Stimulated activated CD8-positive, alpha-beta memory T cell treated with anti-CD3 and anti-CD28 coated beads, Interleukin-15, amount 100 ng/mL, for 48 hours (primary cell): ENCODE results near the gene PRRT2.
A peak's percentile ranks its signal among the peaks of the same experiment; 100 is the strongest.
"Not testable (repeated sequence)": the region's sequence is repeated elsewhere in the genome, so short reads cannot be mapped to it uniquely, and the experiment has no call there.

ENCODE experiments used
- DNase-seq, 2 donors: peaks; one replicate each; pipeline ENCODE4 v3.0.0-alpha.2; 2020; ENCODE audit warnings: low read depth in 2 of 2

The PRRT2 gene

DNA sequence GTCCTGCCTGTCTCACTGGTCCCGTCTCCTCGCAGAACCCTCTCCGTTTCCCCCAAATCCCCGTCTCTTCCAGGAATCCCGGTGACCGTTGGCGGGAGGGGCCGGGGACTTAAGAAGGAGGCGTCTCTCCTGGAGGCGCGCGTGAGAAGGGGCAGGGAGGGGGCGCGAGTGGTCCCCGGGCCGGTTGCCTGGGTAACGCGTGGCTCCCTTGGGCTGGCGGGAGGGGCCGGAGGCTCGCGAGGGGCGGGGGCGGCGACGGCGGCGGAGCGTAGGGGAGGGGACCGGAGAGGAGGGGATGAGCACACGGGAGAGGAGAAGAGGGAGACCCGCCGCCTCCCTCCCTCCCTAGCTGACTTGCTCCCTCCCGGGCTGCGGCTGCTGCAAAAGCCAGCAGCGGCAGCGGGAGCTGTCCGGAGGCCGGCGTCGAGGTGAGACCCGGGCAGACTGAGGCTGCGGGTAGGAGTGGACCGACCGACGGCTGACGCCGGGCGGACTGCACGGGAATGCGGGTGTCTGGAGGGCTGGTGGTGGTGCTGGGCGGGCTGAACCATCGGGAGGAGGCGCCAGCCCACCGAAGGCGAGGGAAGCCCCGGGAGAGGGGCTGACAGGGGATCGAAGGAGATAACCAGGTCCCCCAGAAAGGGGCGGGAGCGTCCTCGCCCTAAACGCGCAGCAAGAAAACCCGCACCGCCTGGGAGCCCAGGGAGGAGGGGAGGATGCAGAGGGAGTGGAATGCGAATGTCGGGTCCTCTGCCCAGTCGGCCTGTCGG, at the start of gene PRRT2:
TSS of gene PRRT2 (plus strand) at position 298 of the 770 bp plus-strand sequence. CDS start 862 bp downstream, outside the sequence.
- DNase-seq: peak in 1 of 2 donors; percentile 27

DNA sequence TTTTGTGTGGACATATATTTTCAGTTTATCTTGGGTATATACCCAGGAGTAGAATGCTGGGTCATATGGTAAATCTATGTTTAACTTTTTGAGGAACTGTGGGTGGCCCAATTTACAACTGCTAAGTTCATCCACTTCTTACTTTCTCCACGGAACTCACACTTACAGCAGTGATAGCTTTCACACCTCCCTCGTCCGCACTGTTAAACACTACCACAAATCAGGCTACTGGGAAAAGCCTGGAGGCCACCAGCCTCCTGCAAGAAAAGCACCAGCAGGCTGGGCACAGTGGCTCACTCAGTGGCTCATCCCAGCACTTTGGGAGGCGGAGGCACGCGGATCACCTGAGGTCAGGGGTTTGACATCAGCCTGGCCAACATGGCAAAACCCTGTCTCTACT, 48.7 kb upstream of the PRRT2 start:
- DNase-seq: no peak

DNA sequence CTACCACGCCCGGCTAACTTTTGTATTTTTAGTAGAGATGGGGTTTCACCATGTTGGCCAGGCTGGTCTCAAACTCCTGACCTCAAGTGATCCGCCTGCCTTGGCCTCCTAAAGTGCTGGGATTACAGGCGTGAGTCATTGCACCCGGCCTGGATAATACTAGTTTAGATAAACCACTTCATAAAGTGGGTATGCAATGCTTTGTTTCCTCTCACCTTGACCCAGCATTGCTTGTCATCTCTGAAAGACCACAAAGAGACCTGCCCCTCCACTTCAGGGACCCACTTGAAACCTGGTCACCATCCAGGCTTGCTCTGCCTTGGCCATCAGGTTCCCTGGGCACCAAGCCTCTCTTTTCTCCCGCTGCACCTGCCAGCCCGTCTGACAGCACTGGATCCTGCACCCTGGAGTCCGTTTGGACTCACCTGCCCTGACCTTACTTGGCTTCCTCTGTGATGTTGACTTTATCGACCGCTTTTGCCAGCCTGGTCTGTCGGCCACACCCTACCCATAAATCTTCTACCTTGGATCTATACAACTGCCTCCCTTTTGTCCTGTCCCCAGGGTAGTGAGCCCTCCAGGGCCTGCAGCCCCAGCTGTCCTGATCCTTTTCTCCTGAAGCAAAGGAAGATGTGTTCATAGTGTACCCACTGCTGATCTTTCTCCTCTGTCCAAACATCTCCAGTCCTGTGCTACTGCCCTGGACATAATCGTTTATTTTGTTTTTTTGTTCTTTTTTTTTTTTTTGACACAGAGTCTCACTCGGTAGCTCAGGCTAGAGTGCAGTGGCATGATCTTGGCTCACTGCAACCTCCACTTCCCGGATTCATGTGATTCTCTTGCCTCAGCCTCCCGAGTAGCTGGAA, 46.6 kb upstream of the PRRT2 start:
- DNase-seq: no peak

DNA sequence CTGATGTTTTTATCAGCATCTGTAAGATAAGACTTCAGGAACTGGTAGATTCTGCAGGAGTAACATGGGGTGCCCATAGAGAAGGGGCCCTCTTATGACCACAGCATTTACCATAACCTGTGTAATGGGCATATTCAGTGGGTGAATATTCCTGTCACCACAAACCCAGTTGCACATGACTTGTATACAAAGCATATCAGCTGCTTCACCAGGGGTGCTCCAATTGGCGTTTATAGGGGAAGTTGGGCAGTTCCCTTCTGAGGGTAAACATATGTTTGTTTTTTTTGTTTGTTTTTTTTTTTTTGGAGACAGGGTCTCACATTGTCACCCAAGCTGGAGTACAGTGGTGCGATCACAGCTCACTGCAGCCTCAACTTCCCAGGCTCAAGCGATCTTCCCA, 45.4 kb upstream of the PRRT2 start:
- DNase-seq: no peak

DNA sequence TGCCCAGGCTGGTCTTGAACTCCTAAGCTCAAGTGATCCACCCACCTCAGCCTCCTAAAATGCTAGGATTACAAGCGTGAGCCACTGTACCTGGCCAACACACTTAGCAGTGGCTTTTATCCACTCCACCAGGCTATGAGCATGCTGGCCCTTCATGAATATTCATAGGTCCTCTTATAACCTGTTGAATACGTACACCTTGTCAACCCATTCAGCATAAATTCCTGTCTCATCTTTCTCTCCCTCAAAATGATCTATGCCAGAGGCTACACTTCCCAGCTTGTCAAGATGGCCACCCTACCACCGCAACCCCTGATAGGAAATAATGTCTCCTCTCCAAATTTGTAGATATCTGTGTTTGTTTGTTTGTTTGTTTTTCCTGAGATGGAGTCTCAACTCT, 44.9 kb upstream of the PRRT2 start:
- no peak for DNase-seq

DNA sequence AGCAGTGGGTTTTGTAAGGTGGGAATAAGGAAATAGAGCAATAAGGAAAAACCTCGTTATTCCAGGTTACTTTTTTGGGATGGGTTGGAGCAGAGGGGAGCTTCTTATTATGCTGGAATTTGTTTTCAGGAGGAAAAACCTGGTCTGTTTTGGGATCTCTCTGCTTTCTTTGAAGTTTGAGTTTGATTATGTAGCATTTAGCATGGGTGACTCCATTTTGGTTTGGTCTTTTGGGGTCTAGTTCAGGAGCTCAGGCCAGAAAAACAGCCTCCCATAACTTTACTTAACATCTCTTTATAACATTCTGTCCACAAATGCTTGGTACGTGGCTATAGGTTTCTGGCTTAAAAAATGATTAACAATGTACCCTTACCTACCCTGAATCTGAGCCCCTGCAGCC, 42.5 kb upstream of the PRRT2 start:
- no peak for DNase-seq

DNA sequence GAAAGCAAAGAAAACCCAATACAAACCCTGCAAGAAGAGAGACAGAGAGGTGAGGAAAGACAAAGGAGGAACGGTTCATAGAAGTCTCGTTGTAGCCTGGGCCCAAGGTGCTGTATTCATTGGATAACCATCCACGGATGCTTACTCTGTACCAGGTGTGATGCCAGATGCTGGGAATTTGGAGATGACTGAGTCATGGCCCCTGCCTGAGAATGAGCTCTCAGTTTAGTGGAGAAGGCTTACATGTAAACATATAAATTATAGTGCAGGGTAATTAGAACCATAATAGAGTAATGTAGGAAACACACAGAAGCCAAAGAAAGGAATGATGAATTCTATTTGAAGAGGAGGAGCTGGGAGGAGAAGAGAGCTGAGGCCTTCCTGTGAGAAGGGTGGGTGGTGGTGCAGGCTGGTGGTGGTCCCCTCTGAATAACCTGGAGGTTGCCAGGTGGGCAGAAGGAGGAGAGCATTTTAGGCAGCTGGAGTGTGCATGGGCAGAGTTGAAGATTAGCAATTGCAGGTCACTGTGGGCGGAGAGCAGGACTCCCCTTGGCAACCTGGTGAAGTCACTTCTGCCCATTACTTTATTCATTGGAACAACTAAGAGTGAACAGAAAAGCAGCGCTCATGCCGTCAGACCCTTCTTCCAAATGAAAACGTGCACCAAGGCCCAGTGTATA, 41.6 kb upstream of the PRRT2 start:
- no peak for DNase-seq

DNA sequence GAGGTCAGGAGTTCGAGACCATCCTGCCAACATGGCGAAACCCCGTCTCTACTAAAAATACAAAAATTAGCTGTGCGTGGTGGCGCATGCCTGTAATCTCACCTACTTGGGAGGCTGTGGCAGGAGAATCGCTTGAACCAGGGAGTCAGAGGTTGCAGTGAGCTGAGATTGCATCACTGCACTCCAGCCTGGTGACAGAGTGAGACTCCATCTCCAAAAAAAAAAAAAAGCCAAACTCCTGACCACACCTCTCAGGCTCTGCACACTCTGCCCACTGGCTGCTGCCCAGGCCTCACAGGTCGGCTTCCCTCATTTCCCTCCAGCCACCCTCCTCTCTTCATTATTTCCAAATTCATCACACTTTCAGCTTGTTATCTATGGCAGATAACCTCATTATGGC, 39.7 kb upstream of the PRRT2 start:
- not testable (repeated sequence) for DNase-seq

DNA sequence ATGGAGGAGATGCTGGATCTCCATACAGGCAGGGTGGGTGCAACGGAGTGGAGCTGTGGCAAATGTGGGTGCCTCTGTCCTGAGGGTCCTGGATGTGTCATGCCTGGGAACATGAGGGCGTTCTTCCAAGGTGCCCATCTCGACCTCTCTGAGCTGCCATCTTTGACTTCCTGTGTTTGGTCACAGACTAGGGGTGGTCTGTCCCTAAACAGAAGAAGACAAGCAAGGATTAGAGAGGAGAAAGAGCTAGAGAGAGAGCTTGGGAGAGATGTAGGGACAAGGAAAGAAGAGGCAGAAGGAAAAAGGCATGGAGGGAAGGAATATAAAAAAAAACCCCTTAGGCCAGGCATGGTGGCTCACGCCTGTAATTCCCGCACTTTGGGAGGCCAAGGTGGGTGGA, 37.3 kb upstream of the PRRT2 start:
- no peak for DNase-seq

DNA sequence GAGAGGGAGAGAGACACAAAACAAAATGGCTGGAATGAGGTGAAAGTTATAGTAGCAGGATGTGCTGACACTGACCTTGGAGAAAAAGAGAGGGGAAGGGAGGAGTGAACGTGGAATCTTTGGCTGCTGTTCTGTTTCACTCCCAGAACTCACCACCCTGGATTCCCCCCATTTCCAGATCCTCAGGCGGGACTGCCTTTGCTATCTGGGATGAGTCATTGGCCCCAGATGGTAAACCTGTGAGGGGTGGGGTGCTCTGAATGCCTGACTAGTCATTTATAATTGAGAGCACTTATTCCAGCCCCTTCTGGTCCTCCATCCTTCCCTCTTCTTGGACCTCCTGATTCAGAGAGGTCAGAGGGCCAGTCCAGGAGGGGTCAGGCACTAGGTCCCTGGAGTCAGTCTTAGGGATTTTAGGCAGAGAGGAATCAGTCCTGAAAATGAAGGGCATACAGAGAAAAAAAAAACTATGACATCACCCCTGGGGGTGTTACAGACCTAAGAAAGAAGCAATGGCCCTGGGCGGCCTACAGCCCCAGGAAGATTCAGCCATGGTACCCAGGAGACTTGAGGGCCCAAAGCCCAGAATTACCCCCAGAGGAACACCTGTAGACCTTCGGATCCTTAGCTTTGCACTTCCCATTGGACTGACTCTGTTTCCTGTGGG, 36.1 kb upstream of the PRRT2 start:
- no peak for DNase-seq

DNA sequence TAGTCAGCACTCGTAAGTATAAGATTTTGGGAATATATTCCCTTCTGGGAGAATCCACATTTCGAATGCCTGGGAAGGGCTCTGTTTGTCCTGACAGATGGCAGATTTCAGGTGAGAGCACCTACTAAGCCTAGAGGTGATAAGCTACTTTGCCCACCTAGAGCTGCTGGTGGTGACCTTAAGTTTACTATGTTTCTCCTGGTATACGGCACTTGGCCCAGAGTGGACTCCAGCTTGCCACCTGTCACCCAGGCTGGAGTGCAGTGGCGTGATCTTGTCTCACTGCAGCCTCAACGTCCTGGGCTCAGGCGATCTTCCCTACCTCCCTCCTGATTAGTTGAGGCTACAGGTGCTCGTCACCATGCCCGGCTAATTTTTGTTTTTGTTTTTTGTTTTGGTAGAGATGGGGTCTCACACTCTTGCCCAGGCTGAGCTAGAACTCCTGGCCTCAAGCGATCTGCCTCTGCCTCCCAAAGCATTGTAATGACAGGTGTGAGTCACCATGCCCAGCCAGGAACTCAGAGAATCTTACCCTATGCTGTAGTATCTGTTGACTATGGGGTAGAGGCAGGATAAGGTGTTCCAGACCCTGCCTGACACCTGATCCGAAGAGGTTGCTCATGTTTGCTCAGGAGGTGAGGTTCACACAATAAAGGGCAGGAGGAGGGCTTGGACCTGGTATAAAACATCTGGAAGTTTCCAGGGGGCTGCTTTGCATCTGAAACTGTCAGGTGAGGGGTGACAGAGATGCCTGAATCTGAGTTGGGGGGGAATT, 34.2 kb upstream of the PRRT2 start, which contains the start of gene ZG16:
TSS of gene ZG16 (plus strand) at position 681 of the 775 bp plus-strand sequence. CDS start 1,011 bp downstream, outside the sequence.
- DNase-seq: no peak

DNA sequence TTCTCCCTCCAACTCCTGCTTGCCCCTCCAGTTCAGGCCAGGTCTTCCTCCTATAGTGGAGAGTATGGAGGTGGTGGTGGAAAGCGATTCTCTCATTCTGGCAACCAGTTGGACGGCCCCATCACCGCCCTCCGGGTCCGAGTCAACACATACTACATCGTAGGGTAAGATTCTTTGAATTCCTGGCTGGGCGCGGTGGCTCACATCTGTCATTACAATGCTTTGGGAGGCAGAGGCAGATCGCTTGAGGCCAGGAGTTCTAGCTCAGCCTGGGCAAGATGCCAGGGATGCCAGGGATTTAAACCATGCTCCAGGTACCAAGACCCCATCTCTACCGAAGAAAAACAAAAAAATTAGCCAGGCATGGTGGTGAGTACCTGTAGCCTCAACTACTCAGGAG, 32.5 kb upstream of the PRRT2 start:
- DNase-seq: no peak

DNA sequence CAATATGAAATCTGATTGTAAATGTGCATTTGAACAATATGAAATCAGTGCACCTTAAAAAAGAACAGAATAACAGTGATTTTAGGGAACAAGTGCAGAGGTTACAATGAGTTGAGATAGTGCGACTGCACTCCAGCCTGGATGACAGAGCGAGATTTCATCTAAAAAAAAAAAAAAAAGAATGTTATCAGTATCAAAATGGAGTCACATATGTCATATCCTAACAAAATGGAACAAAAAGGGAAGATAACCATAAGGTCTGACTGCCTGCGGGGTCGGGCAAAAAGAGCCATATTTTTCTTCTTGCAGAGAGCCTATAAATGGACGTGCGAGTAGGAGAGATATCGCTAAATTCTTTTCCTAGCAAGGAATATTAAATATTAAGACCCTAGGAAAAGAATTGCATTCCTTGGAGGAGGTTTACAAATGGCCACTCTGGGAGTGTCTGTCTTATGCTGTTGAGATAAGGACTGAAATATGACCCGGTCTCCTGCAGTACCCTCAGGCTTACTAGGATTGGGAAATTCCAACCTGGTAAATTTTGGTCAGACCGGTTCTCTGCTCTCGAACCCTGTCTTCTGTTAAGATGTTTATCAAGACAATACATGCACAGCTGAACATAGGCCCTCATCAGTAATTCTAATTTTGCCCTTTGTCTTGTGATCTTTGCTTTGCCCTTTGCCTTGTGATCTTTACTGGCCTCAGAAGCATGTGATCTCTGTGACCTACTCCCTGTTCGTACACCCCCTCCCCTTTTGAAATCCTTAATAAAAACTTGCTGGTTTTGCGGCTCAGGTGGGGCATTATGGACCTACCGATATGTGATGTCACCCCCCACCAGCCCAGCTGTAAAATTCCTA, 28.7 kb upstream of the PRRT2 start:
- not testable (repeated sequence) for DNase-seq

DNA sequence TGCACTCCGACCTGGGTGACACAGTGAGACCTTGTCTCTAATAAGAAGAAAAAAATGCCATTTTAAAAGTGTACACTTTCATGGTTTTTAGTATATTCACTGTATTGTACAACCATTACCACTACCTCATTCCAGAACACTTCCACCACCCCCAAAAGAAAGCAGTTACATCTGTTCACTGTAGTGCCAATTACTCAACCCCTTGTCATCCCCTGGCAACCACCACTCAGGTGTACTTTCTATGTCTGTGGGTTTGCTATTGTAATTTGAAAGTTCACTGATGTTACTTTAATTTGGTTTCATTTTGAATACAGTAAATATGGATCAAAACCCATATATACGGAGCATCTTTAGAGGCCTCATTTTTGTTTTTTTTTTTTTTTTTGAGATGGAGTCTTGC, 27.8 kb upstream of the PRRT2 start:
- peak in 1 of 2 donors; percentile 26 for DNase-seq

DNA sequence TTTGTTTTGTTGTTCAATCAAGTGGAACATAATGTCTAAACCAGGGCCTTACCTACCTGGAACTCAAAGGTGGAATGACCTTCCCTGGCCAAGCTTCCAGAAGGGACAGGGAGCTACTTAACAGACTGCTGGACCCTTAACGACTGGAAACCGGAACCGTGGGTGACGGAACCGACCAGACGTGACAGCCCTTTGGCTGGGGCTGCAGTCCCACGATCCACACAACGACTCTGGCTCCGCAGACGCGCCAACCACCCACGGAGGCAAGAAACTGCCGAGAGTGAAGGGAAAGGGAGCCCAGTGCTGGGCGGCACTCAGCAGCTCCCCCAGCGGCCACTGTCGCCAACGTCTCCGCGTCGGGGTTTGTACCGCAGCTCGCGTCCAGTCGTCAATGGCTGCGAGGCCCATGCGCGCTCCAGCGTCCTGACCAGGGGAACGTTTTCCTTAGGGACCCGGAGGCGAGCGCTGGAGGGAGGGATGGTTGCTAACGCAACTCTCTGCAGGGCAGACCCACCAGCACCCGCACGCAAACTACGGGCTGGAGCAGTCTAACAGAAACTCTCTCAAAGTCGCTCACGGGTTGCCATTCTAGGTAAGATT, 27.0 kb upstream of the PRRT2 start:
- DNase-seq: peak; percentile 53 to 64

DNA sequence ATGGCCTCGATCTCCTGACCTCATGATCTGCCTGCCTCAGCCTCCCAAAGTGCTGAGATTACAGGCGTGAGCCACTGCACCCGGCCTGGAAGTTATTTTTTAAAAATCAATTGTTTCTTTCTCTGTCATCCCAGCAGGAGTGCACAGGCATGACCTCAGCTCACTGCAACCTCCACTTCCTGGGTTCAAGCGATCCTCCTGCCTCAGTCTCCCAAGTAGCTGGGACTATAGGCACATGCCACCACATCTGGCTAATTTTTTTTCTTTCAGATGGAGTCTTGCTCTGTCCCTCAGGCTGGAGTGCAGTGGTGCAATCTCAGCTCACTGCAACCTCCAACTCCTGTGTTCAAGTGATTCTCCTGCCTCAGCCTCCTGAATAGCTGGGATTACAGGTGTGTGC, 24.8 kb upstream of the PRRT2 start:
- DNase-seq: not testable (repeated sequence)

DNA sequence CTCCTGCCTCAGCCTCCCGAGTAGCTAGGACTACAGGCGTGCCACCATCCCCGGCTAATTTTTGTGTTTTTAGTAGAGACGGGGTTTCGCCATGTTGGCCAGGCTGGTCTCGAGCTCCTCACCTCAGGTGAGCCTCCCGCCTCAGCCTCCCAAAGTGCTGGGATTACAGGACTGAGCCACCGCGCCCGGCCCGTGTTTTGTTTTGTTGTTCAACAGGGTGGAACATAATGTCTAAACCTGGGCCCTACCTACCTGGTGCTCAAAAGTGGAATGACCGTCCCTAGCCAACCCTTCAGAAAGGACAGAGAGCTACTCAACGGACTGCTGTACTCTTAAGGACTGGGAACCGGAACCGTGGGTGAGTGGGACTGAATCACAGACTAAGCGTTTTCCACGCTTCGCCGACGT, 22.2 kb upstream of the PRRT2 start:
- DNase-seq: no peak

DNA sequence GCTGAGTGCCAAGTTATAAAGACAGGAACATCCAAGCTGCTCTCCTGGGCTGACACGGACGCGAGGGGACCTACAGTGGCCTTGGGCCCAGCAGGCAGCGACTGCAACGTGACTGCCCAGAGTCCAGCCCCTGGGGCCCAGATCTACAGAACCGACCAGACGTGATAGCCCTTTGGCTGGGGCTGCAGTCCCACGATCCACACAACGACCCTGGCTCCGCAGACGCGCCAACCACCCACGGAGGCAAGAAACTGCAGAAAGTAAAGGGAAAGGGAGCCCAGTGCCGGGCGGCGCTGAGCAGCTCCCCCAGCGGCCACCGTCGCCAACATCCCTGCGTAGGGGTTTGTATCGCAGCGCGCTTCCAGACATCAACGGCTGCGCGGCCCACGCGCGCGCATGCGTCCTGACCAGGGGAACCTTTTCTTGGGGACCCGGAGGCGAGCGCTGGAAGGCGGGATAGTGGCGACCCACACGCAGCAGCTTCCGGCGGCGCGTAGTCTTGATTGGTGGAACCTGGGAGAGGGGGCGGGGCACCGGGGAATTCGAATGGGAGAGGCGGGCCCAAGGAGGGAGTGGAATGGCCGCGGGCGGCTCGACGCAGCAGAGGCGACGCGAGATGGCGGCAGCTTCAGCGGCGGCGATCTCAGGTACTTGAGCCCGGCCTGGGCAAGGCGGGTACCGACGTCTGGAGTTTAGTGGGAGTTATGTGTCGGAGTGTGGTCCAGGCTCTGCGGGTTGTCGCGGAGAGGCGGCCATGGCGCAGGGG, 21.6 kb upstream of the PRRT2 start, which contains the start of gene KIF22:
TSS of gene KIF22 (plus strand) at position 569 of the 766 bp plus-strand sequence. CDS start at position 578, 9 bp downstream.
- DNase-seq: peak; percentile 100
